Stimulated activated CD8-positive, alpha-beta memory T cell treated with anti-CD3 and anti-CD28 coated beads, Interleukin-4, amount 100 ng/mL, for 1 hour (primary cell): Measurements from ENCODE around the gene KLHL17.
"Not testable (repeated sequence)": the region's sequence is repeated elsewhere in the genome, so short reads cannot be mapped to it uniquely, and the experiment has no call there.

Experiments
- DNase-seq, 2 donors: peaks; one replicate each; pipeline ENCODE4 v3.0.0-alpha.2; 2020; ENCODE audit warnings: low read depth in 2 of 2, low spot score in 1 of 2

The KLHL17 gene

GRCh38 chr1:980137-980571 lies 19.8 kb downstream of the KLHL17 start:
- no peak for DNase-seq

GRCh38 chr1:980602-981395 lies 20.4 kb downstream of the KLHL17 start:
- DNase-seq = no peak

GRCh38 chr1:981491-981954 lies 21.1 kb downstream of the KLHL17 start:
- DNase-seq = no peak

DNA sequence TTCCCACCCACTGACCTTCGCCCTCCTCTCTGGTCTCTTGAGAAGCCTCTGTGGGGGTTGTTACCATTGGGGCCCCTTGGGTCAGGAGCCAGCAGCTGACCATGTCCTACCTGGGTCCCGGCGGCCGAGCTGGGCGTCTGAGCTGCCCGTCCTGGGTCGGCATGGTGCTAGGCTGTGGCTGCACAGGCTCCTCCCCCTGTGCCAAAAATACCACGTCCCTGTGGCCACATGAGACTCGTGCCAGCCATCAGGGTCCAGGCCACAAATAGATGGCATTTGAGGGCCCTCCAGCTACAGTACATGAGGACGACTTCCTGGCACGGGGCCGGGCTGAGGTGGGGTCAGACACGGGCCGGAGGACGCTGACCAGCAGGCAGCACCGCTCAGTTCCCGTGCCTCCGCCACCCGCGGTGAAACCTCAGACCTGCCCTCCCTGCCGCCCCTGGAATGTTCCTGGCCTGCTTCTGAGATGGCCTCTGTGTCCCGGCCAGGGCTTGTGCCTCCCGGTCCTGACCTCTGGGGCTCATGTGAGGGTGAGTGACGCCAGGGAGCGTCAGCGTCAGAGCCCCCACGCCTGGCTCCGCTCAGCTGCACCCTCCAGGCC lies 21.7 kb downstream of the KLHL17 start, which contains the start of gene PERM1:
PERM1 (minus strand) TSS at position 139 of the 604 bp plus-strand sequence. CDS start 1,064 bp downstream, outside the sequence.
- DNase-seq = no peak

- no peak for DNase-seq
Measured at GRCh38 chr1:982765-983436, 22.5 kb downstream of the KLHL17 start.

DNA sequence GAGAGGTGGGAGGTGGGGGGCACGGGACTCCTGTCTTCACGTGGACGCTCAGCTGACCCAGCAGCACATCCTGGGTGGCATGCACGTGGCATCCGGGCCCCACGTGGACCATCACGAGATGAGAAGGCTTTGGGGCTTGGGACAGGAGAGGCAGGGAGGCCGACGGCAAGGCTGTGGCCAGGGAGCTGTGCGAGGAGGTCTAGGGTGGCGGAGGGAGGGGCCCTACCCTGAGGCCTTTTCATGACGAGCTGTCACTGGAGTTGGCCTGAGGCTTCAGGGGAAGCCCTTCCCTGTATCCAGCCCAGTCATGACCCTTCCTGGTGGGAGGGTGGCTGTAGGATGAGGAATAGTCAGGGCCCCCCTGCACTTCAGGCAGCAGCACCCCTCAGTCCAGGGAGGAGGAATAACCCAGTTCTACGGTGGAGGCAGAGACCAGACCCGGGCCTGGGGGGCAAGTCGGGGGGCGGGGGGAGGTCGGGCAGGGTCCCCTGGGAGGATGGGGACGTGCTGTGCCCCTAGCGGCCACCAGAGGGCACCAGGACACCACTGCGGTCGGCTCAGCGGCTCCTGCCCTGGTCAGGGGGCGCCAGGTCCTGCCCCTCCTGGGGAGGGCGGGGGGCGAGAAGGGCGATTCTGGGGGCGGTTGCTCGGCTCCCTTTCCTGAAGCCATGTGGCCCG lies 23.6 kb downstream of the KLHL17 start:
- peak in 1 of 2 donors; percentile 41 for DNase-seq

DNA sequence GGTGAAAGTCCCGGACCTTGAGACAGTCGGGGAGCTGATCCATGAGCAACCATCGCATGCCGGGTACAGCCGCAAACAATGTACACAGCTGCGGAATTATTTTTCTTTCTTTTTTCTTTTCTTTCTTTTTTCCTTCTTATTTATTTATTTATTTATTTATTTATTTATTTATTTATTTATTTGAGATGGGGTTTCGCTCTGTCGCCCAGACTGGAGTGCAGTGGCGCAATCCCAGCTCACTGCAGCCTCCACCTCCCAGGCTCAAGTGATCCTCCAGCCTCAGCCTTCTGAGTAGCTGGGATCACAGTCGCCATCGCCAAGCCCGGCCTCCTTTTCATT lies 24.1 kb downstream of the KLHL17 start:
- DNase-seq = no peak

DNA sequence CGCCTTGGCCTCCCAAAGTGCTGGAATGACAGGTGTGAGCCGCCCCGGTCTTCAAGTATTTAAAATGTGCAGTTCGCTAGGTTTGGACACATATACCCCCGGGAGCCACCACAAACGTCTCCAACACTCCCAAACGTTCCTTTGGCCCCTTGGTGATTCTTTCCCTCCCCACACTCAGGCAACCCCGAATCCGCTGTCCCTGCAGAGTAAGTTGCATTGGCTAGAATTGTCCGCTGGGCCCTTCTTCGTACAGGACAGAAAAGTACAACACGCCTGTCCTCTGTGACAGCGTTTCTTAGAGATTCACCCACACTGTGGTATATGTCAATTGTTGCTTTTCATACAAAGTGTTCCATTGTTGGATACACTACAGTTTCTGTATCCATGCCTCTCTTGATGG lies 24.7 kb downstream of the KLHL17 start:
- DNase-seq = no peak

DNA sequence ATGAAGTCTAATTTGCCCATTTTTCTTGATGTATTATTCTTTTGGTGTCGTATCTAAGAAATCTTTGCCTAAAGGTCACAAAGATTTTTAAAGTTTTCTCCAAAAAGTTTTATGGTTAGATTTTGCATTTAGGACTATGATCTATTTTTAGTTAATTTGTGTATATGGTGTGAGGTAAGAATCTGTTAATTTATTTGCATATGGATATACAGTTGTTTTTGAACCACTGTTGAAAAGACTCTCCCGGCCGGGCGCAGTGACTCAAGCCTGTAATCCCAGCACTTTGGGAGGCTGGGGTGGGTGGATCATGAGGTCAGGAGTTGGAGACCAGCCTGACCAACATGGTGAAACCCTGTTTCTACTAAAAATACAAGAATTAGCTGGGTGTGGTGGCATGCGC lies 27.7 kb downstream of the KLHL17 start:
- DNase-seq = not testable (repeated sequence)

- not testable (repeated sequence) for DNase-seq
Measured at GRCh38 chr1:991275-991674, 30.9 kb downstream of the KLHL17 start.

DNA sequence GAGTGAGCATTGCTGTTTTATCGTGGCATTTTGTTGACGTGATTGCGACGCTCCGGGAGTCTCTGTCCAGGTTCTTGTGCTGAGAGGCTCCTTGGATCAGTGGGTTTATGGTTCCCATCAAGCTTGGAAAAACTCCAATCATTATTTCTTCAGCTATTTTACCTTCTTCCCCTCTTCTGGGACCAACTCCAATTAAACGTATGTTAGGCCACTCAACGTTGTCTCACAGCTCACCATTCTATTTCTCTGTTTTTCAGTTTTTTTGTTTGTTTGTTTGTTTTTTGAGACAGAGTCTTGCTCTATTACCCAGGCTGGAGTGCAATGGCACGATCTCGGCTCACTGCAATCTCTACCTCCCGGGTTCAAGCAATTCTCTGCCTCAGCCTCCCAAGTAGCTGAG lies 31.5 kb downstream of the KLHL17 start:
- no peak for DNase-seq

GRCh38 chr1:992362-992761 lies 32.0 kb downstream of the KLHL17 start:
- no peak for DNase-seq

DNA sequence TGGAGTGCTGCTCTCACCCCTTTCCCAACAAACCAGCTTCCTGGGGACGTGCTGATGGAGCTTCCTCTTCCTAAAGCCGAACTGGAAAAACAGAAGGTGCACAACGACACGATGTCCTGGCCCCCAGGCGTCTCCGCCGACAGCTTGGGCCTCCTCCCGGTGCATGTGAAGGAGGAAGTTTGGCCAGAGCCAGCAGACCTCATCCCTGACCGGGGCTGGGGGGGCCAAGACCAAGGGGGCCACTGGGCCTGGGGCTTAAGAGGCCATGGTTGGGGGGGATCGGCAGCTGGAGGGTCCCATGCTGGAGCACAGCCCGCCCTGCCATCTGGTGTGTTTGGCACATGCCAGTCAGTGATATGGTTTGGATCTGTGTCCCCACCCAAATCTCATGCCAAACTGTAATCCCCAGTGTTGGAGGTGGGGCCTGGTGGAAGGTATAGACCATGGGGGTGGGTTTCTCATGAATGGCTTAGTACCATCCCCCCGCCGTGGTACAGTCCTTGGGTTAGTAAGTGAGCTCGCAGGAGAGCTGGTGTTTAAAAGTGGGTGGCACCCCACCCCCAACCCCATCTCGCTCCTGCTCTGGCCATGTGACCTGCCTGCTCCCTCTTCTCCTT lies 33.1 kb downstream of the KLHL17 start:
- DNase-seq = no peak

- not testable (repeated sequence) for DNase-seq
Measured at GRCh38 chr1:994546-994945, 34.2 kb downstream of the KLHL17 start.

GRCh38 chr1:995665-996633 lies 35.6 kb downstream of the KLHL17 start:
- DNase-seq = no peak

- no peak for DNase-seq
Measured at GRCh38 chr1:996851-997712, 36.7 kb downstream of the KLHL17 start.

DNA sequence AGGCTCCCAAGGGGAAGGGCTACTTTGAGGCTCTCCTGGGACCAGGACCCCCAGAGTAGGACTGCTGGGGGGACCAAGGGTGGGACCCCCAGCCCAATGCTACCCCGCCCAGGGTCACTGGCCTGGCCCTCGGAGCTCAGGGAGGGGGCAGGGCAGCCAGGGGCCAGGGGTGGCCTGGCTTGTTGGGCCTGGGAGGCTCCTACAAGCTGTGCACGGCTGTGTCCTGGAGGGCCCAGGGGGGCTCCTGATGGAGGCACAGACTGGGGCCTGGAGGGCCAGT lies 37.3 kb downstream of the KLHL17 start:
- DNase-seq = no peak

GRCh38 chr1:997993-998744 lies 37.8 kb downstream of the KLHL17 start:
- no peak for DNase-seq

DNA sequence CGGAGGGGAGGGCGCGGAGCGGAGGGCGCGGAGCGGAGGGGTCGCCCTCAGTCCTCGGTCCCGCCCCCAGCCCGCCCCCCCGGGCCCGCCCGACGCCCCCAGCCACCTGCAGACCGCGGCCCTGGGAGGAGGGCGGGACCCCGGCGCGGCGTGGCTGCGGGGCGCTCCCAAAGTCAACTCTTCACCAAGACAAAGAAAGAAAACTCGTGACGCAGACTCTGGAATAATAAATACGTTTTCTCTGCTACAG lies 38.3 kb downstream of the KLHL17 start:
- no peak for DNase-seq
